Measurements from ENCODE around the gene SLMAP. TPM values are rescaled to one million over a fixed set of nuclear protein-coding genes. Genes with fewer than 3 reads are reported as not detected.

Gene SLMAP
- total RNA-seq, 1 experiment from 2014 or later: 49.2 TPM

DNA sequence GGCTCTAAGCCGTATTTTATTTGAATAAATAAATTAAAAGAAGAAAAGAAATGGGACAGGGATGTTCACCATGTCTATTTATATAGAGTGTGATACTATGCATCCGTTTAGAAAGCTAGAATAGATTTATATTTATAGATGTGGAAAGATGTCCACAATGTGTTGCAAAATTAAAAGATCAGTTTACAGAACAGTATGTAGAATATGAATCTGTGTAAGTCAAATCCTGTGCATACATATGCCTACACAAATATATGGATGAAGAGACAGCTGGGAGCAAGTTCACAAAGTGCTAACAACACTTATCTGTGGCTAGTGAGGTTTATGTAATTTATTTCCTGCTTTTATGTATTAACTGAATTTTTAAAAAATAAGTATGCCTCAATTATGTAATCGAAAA is 25.4 kb upstream of the SLMAP start:
- in situ Hi-C loops (cut with HindIII; ENCODE audit: low pct_unique_long_range_greater_than_20kb, low sequenced_read_pairs) (no loop called here), intact Hi-C loops (cut with micrococcal nuclease; ENCODE audit: unreplicated experiment) (no loop called here)
- no TSS peak for BruUV-seq (replicated peaks)
- no peaks in the 10 kb centered on the region for H3K36me3 ChIP-seq (ENCODE audit: control insufficient read depth, insufficient read depth, low read length)
- no peaks in the 10 kb centered on the region for H3K27me3 ChIP-seq (ENCODE audit: control insufficient read depth, insufficient read depth, low read length)
- POLR2A ChIA-PET: no interaction called here
- ATAC-seq (no peak), DNase-seq (ENCODE audit: low read depth, low spot score) (no peak)
- CTCF ChIA-PET: no interaction called here
- no peak overlapping the region for H3K4me3 ChIP-seq (ENCODE audit: low read depth in 2 of 2, low read length in 2 of 2)
- H3K9me3 ChIP-seq (ENCODE audit: control insufficient read depth, insufficient read depth, low read depth, low read length): no peaks in the 10 kb centered on the region
- TF ChIP-seq, protein P1, sequence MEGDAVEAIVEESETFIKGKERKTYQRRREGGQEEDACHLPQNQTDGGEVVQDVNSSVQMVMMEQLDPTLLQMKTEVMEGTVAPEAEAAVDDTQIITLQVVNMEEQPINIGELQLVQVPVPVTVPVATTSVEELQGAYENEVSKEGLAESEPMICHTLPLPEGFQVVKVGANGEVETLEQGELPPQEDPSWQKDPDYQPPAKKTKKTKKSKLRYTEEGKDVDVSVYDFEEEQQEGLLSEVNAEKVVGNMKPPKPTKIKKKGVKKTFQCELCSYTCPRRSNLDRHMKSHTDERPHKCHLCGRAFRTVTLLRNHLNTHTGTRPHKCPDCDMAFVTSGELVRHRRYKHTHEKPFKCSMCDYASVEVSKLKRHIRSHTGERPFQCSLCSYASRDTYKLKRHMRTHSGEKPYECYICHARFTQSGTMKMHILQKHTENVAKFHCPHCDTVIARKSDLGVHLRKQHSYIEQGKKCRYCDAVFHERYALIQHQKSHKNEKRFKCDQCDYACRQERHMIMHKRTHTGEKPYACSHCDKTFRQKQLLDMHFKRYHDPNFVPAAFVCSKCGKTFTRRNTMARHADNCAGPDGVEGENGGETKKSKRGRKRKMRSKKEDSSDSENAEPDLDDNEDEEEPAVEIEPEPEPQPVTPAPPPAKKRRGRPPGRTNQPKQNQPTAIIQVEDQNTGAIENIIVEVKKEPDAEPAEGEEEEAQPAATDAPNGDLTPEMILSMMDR (IDR thresholded peaks at IDR 0.05): no peak
- TF ChIP-seq, protein P2, sequence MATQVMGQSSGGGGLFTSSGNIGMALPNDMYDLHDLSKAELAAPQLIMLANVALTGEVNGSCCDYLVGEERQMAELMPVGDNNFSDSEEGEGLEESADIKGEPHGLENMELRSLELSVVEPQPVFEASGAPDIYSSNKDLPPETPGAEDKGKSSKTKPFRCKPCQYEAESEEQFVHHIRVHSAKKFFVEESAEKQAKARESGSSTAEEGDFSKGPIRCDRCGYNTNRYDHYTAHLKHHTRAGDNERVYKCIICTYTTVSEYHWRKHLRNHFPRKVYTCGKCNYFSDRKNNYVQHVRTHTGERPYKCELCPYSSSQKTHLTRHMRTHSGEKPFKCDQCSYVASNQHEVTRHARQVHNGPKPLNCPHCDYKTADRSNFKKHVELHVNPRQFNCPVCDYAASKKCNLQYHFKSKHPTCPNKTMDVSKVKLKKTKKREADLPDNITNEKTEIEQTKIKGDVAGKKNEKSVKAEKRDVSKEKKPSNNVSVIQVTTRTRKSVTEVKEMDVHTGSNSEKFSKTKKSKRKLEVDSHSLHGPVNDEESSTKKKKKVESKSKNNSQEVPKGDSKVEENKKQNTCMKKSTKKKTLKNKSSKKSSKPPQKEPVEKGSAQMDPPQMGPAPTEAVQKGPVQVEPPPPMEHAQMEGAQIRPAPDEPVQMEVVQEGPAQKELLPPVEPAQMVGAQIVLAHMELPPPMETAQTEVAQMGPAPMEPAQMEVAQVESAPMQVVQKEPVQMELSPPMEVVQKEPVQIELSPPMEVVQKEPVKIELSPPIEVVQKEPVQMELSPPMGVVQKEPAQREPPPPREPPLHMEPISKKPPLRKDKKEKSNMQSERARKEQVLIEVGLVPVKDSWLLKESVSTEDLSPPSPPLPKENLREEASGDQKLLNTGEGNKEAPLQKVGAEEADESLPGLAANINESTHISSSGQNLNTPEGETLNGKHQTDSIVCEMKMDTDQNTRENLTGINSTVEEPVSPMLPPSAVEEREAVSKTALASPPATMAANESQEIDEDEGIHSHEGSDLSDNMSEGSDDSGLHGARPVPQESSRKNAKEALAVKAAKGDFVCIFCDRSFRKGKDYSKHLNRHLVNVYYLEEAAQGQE (IDR thresholded peaks at IDR 0.05; ENCODE audit: insufficient read depth in 1 of 2, low read depth in 2 of 2, low read length in 1 of 2): no peak
- TF ChIP-seq TCF7L2 (IDR thresholded peaks at IDR 0.05; ENCODE audit: low read depth, low read length): no peak
- H3K4me1 ChIP-seq (ENCODE audit: control insufficient read depth, insufficient read depth, low read length): no peaks in the 10 kb centered on the region
- no peak overlapping the region for H3K27ac ChIP-seq (ENCODE audit: low read length)

DNA sequence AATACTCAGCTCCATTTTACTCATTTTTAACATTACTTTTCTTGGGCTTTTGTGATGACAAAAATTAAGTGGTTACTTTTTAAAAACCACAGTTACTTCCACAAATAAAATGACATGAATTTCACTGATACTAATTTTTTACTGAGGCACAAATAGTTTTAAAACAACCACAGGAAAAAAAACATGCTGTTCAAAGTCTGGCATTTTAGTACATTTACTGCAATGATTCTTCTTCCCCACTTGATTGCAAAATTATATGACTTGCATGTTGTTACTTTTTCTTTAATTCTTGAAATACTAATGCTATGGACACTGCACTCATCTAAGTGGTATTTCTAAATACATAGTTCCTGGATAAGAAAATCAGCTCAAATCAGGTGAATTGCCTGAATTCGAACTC is 24.8 kb upstream of the SLMAP start:
- TF ChIP-seq, protein P1 (IDR thresholded peaks at IDR 0.05): no peak
- no peak for TF ChIP-seq POLR2AphosphoS5 (IDR thresholded peaks at IDR 0.05; ENCODE audit: low read depth, low read length)
- TF ChIP-seq TCF7L2 (IDR thresholded peaks at IDR 0.05; ENCODE audit: low read depth, low read length): no peak
- TF ChIP-seq, protein P2 (IDR thresholded peaks at IDR 0.05; ENCODE audit: insufficient read depth in 1 of 2, low read depth in 2 of 2, low read length in 1 of 2): no peak
- no peak for TF ChIP-seq SIN3A (IDR thresholded peaks at IDR 0.05; ENCODE audit: borderline replicate concordance, insufficient read depth, low read depth, low read length)
- POLR2A ChIA-PET: no interaction called here
- Histone ChIP-seq H3K27me3 (ENCODE audit: control insufficient read depth, insufficient read depth, low read length) (no peaks in the 10 kb centered on the region), H3K4me1 (ENCODE audit: control insufficient read depth, insufficient read depth, low read length) (no peaks in the 10 kb centered on the region), H3K4me3 (ENCODE audit: low read depth in 2 of 2, low read length in 2 of 2) (no peak overlapping the region), H3K27ac (ENCODE audit: low read length) (no peak overlapping the region), H3K36me3 (ENCODE audit: control insufficient read depth, insufficient read depth, low read length) (no peaks in the 10 kb centered on the region), H3K9me3 (ENCODE audit: control insufficient read depth, insufficient read depth, low read depth, low read length) (no peaks in the 10 kb centered on the region)
- BruUV-seq (replicated peaks): no TSS peak
- CTCF ChIA-PET: no interaction called here
- ATAC-seq: no peak
- no peak for DNase-seq (ENCODE audit: low read depth, low spot score)
- intact Hi-C loops (cut with micrococcal nuclease; ENCODE audit: unreplicated experiment): no loop called here
- in situ Hi-C loops (cut with HindIII; ENCODE audit: low pct_unique_long_range_greater_than_20kb, low sequenced_read_pairs): no loop called here
